Stimulated activated naive CD8-positive, alpha-beta T cell treated with anti-CD3 and anti-CD28 coated beads, Interleukin-15, amount 100 ng/mL, for 72 hours (primary cell): ENCODE results near the gene COL23A1.

Source experiments
- ATAC-seq: fragments of 150-1000 bp; cut with Tn5 transposase; 2 replicates; pipeline ENCODE4 v1.10.0; 2021; ENCODE audit warnings: mild to moderate bottlenecking, moderate library complexity
- DNase-seq, 2 donors: peaks; one replicate each; pipeline ENCODE4 v3.0.0; 2021 to 2022
- H3K27ac Mint-ChIP-seq, 2 donors: one replicate each; pipeline ENCODE4 v1.8.0; 2022; ENCODE audit warnings: mild to moderate bottlenecking in 2 of 2, mixed read lengths in 2 of 2, moderate library complexity in 2 of 2
- H3K27me3 Mint-ChIP-seq: one replicate; pipeline ENCODE4 v1.8.0; 2022; ENCODE audit warnings: mixed read lengths
- H3K4me1 Mint-ChIP-seq: one replicate; pipeline ENCODE4 v1.8.0; 2022; ENCODE audit warnings: mild to moderate bottlenecking, mixed read lengths
- H3K4me3 Mint-ChIP-seq, 2 donors: one replicate each; pipeline ENCODE4 v1.8.0; 2022; ENCODE audit warnings: mild to moderate bottlenecking in 2 of 2, mixed read lengths in 2 of 2, moderate library complexity in 1 of 2
- H3K9me3 Mint-ChIP-seq, 2 donors: one replicate each; pipeline ENCODE4 v1.8.0; 2022; ENCODE audit warnings: mixed read lengths in 2 of 2

The COL23A1 gene

DNA sequence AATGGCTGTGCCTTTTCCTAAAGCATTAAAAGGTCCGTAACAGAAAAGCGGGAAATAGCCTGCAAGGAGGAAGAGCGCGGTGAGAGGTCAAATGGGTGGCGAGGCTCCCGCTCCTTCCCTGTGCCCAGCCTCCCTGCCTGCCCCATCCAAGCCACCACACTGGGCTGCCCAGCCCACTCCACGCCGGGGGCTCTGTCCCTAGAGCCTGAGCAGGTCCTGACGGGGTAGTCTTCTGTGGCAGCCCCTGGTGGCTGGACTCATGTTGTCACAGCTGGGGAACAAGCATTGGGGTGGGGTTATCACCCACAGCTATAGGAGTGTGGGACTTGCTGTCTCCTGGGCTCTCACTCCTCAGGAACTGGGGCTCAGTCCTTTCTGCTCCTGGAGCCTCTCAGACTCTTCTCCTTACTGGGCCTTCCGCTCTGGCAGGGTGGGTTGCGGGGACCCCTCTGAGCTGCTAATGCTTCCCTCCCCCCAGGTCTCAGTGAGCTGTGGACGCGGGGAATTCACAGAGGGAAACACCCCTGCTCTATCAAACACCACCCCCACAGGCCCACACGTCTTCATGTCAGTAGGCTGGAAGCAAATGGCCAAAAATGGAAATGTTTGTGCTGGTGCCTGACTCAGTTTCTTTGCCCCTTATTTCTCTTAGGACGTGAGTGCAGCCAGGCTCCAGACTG is 205.2 kb downstream of the COL23A1 start:
- ATAC-seq = no peak
- Mint-ChIP-seq H3K4me3 (no peak overlapping the region), H3K27ac (peak overlapping the region in 1 of 2 donors; percentile 81), H3K27me3 (no peaks in the 10 kb centered on the region), H3K9me3 (no peaks in the 10 kb centered on the region), H3K4me1 (peaks cover 5% of the 10 kb centered on the region)
- no peak for DNase-seq

DNA sequence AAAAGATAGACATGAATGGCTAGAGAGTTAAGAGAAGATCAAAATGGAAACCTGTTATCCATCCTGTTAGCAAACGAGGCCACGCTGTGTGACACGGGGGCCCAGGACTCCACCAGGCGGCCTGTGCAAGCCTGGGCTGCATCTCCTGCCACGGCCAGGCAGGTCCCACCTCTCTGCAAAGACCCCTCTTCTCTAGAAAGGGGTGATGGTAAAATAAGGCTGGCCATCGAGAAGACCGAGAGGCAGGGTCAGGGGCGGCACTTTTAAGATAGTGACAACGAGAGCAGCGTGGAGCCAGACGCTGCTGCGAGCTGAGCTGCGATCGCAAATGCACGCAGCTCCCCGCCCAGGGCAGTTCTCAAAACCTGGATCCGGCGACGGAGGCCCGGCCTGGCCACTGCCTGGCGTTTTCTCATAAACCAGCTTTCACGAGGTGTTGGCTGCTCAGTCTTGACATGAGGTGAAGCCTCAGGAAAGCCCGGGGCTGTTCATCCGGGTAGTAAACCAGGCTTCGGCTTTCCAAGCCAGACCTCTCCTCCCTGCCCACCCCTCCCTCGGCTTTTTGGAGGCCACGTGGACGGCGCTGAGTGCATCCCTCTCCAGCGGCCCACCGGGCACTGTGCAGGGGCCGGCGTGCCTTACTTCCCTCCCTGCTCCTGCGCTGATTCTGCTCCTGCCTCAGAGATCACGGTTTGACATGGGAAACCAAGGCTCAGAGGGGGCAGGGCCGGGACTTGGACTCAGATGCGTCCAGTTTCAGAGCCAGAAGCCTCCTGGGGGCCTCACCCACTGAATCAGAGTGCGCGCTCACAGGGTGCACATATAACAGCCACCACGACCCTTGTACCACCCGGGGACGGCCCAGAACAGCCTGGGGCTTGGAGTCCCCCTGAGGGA is 206.0 kb downstream of the COL23A1 start:
- no peak overlapping the region for H3K4me3 Mint-ChIP-seq
- ATAC-seq (no peak), DNase-seq (no peak)
- H3K27ac Mint-ChIP-seq = peak overlapping the region in 1 of 2 donors; percentile 81
- peaks cover 5% of the 10 kb centered on the region for H3K4me1 Mint-ChIP-seq
- H3K27me3 Mint-ChIP-seq = no peaks in the 10 kb centered on the region
- no peaks in the 10 kb centered on the region for H3K9me3 Mint-ChIP-seq

DNA sequence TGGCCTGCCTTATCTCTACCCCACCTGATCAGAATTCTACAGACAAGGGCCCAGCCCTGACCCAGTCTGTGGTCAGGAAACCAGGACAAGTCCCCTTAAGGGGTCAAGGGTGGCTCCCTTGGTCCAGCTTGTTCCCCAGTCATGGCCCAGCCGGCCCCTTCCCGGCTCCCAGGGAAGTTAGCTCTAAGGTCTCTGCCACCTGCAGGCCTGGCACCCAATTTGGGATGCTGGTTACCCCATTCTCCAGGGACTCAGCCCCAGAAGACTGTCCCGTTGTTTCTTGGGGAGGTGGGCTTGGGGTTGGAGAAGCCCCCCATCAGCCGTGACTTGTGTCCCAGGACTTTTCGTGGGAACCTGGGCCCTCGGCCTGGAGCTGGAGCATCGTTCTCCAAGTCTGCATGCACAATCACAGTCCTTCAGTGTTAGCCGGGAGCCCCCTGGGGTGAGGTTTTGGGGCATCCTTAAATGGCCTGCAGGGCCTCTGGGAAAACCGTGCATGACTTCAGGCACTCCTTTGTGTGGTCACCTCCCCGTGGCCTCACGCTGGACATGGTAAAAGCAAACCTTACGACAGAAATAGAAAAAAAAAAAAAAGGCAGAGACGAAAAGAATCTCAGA is 206.8 kb downstream of the COL23A1 start:
- H3K27ac Mint-ChIP-seq = peak overlapping the region in 1 of 2 donors; percentile 83
- no peak for ATAC-seq
- H3K4me3 Mint-ChIP-seq = no peak overlapping the region
- no peak for DNase-seq
- peaks cover 5% of the 10 kb centered on the region for H3K4me1 Mint-ChIP-seq
- no peaks in the 10 kb centered on the region for H3K9me3 Mint-ChIP-seq
- H3K27me3 Mint-ChIP-seq = no peaks in the 10 kb centered on the region

DNA sequence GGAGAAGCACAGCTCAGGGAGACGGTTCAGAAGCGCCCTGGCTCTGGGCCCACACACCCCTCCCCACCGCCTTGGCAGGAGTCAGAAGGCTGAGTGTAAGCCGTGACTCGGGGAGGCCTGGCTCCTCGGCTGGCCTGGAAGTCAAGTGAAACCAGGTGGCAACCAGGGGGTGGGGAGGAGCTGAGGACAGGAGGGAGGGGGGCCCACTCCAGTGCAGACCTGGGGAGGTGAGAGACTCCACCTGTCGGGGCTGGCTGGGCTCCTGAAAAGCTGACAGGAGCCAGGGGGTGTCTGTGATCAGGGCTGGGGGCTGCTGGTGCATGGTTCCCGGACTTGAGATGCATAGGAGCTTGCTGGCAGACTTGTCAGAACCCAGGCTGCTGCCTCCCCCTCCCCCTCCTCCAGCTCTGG is 207.4 kb downstream of the COL23A1 start:
- DNase-seq = no peak
- no peak for ATAC-seq
- Mint-ChIP-seq H3K27ac (no peak overlapping the region), H3K9me3 (no peaks in the 10 kb centered on the region), H3K4me3 (no peak overlapping the region), H3K27me3 (no peaks in the 10 kb centered on the region), H3K4me1 (peaks cover 5% of the 10 kb centered on the region)

DNA sequence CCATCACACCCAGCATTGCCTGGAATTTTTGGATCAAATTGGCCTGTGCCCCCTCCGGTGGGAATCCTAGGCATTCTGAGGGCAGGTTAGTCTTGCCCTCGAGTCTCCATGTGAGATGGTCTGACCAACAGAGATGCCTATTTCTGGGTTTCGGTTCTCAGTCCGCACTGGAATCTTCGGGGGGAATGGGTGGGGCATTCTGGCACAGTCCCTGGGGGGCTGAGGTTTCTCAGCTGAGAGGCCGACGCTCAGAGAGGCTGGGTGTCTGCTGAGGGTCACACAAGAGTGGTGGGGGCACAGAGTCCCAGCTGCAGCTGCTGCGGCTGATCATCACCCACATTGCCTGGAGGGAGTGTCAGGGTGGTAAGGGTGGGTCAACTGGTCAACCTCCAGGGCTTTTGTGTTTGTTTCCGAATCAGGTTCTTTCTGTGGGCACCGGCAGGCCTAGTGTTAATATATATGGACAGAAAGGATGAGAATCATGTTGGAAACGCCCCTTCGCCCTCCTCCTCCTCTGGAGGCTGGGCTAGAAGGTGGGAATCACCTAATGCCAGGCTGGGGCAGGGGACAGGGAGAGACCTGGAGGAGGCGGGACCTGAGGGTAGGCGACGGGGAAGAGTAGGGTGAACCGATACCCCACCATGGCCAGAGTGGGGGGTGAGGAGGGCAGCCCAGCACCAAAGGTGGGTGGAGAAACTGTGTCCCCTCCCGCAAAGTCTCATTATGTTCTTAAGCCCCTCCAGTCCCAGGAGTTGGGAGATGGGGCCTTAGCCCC is 208.1 kb downstream of the COL23A1 start:
- Mint-ChIP-seq H3K4me3 (no peak overlapping the region), H3K27me3 (no peaks in the 10 kb centered on the region), H3K4me1 (peaks cover 5% of the 10 kb centered on the region), H3K27ac (no peak overlapping the region), H3K9me3 (no peaks in the 10 kb centered on the region)
- DNase-seq (no peak), ATAC-seq (no peak)

DNA sequence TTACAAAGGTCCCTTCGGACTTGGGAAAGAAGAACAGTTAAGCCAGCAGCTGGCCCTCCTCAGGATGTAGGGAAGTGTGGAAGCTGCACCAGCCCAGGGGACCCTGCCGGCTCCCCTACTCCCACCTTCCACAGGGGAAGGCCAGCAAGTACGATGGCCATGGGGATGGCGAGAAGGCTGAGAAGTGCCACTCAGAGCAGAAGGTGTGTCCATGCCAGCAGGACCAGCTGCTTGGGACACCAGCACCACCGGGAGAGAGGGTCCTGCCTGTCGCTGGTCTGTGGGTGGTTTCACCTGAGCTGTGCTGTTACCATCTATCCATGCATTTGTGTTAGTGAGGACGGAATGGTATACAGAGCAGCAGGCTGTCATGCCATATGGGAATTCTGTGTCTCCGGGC is 209.0 kb downstream of the COL23A1 start:
- ATAC-seq (no peak), DNase-seq (no peak)
- H3K4me3 Mint-ChIP-seq = no peak overlapping the region
- H3K27me3 Mint-ChIP-seq = no peaks in the 10 kb centered on the region
- H3K27ac Mint-ChIP-seq = no peak overlapping the region
- no peaks in the 10 kb centered on the region for H3K9me3 Mint-ChIP-seq
- peaks cover 5% of the 10 kb centered on the region for H3K4me1 Mint-ChIP-seq

DNA sequence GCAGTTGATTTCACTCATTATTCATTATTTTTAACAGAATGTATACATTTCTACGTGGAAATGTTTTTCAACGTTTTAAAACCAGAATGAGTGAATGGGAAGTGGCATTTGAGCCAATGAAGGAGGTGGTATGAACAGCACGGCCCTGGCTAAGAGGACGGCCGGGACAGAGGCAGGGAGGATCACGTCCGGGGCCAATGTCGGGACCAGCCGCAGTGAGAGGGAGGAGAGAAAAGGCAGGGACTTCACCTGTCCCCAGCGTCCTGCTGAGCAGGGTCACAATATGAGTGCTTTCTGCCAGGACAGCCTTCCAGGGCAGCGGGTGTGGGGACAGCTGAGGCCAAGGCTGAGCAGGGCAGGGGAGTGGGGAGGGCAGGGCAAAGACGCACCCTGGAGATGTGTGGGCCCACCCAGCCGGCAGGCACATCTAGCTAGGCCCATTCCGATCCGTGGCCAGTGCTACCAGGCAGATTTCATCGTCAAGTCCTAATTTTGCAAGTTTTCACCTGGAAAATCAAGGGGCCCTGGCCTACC is 209.6 kb downstream of the COL23A1 start:
- no peak overlapping the region for H3K27ac Mint-ChIP-seq

DNA sequence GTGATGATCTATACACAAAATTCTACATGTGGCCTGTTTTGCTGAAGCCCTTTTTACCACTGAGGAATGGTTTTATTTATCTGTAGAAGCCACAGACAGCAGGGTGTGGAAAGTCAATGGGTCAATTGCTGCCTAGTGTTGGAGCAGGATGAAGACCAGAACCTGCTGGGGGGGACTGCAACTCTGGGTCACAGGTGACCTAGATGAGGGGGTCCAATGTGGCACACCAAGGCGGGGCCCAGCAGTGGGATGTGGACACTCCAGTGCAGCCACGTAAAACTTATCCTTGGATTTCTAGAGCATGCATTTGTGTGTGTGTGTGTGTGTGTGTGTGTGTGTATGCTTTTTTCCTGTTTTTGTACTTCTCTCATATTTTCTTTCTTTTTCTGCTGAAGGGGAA is 210.1 kb downstream of the COL23A1 start:
- DNase-seq (no peak), ATAC-seq (no peak)
- Mint-ChIP-seq H3K4me3 (no peak overlapping the region), H3K27me3 (no peaks in the 10 kb centered on the region), H3K9me3 (no peaks in the 10 kb centered on the region), H3K27ac (no peak overlapping the region), H3K4me1 (no peaks in the 10 kb centered on the region)

More for the DNA sequence above, 209.6 kb downstream of the COL23A1 start:
- ATAC-seq = no peak
- H3K27me3 Mint-ChIP-seq = no peaks in the 10 kb centered on the region
- H3K4me3 Mint-ChIP-seq = no peak overlapping the region
- H3K9me3 Mint-ChIP-seq = no peaks in the 10 kb centered on the region
- peaks cover 5% of the 10 kb centered on the region for H3K4me1 Mint-ChIP-seq
- DNase-seq = no peak

DNA sequence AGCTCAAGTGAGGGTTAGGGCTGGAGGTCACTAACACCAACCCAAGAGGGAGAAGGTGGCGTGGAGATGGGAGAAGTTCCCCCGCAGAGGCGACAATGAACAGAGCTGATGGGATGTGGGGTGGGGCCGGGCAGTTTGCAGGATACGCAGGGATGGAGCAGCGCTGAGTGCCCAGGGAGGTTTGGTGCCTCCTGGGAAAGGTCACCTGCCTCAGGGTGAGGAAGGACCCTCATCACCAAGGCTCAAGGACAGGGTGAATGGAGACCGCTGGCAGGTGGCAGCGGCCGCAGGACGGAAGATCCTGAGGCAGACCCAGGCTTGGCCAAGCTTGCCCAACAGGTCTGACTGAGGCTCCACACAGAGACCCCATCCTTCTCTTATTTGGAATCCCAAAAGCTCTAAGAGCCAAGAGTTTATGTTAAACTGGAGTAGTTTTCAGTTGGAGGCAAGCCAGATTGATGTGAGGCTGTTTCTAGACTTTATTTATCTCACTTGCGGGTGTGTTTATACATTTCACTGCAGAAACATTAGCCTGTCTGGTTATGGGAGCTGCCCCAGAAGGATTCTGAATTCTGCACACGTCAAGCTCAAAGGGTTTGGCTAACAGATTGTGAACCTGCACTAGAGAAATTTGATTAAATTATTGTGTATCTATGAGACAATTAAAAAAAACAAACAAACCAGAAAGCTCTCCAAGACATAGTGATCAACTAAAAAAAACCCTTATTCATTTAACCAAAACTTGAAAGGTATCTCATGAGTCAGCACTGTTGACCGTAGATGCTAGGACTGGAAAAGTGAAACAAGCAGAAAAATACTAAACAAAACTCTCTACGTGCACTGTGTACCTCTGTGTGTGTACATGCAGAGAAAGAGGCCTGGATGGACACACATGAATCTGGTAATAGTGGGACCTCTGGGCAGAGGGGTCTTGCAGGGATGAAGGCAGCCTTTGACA is 211.4 kb downstream of the COL23A1 start:
- ATAC-seq (no peak), DNase-seq (no peak)
- no peaks in the 10 kb centered on the region for H3K27me3 Mint-ChIP-seq
- peak overlapping the region in 1 of 2 donors; percentile 51 for H3K27ac Mint-ChIP-seq
- H3K9me3 Mint-ChIP-seq = no peaks in the 10 kb centered on the region
- H3K4me3 Mint-ChIP-seq = no peak overlapping the region
- H3K4me1 Mint-ChIP-seq = no peaks in the 10 kb centered on the region

DNA sequence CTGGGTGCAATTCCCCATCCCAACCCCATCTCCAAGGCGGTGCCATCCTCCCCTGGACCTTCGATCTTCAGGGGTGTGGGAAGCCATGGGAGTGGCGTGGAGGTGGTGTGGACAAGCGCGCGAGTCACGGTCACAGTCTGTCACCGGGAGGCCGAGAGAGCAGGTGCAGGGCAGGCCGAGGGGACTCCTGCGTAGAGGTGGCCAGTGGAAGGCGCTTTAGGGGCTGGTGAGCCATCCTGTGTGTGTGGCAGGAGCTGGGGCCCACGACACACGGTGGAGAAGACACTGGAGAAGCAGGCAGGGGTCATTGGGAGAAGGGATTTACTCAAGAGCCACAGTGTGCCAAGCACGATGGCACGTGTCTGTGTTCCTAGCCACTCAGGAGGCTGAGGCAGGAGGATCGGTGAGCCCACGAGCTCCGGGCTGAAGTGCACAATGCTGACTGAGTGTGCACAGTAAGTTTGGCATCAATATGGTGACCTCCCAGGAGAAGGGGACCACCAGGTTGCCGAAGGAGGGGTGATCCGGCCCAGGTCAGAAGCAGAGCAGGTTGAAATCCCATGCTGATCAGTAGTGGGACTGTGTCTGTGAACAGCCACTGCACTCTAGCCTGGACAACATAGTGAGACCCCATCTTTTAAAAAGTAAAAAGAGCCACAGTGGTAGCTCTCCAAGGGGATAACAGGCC is 212.5 kb downstream of the COL23A1 start:
- Mint-ChIP-seq H3K27ac (no peak overlapping the region), H3K9me3 (no peaks in the 10 kb centered on the region), H3K4me3 (no peak overlapping the region), H3K27me3 (no peaks in the 10 kb centered on the region), H3K4me1 (no peaks in the 10 kb centered on the region)
- ATAC-seq (no peak), DNase-seq (no peak)

DNA sequence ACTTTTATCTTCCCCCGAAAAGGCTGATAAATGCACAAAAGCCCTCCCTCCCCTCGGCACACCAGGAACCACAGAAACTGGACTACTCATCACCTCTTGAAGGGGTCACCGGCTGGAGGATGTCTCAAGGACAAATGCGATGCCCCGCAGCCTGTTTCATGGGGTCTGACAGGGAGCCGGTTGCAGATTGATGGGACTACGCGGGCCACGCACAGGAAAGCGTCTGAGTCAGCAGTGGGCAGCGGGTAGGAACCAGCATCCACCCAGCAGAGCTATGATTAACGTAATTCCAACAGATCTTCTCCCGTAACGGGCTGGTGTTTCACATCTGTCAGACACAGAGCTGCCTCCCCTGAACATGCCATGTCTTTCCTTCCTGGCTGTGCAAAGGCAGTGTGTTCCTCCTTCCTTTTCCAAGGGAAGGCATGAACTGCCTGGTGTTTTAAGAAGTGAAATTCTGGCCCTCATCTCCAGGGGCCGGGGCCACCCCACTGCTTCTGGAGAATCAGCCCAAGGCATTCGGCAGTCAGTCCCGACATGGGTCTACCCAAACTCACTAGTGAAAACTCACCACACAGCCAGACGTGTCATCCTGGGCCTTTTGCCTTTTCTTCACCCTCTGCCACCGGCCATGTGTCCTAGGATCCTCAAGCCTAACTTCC is 213.1 kb downstream of the COL23A1 start:
- Mint-ChIP-seq H3K4me3 (no peak overlapping the region), H3K9me3 (no peaks in the 10 kb centered on the region), H3K27me3 (no peaks in the 10 kb centered on the region), H3K4me1 (no peaks in the 10 kb centered on the region), H3K27ac (no peak overlapping the region)
- ATAC-seq = no peak
- no peak for DNase-seq

DNA sequence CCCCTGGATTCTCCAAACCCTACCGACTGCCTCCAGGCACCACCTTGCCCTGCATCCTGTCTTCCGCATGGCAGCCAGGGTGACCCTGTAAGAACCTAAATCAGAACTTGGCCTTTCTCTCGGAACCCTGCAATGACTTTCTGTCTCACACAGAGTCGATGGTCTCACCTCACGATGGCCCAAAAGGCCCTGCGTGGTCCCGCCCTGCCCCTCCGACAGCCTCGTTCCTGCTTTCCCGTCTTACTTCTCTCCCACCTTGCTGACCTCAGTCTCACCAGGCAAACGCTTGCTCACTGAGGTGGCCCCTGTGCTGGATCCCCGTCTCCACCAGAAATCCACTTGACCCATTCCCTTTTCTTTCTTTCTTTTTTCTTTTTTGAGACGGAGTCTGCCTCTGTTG is 214.8 kb downstream of the COL23A1 start:
- H3K4me3 Mint-ChIP-seq = no peak overlapping the region
- H3K27ac Mint-ChIP-seq = peak overlapping the region in 1 of 2 donors; percentile 15
- ATAC-seq (no peak), DNase-seq (no peak)
- no peaks in the 10 kb centered on the region for H3K9me3 Mint-ChIP-seq
- no peaks in the 10 kb centered on the region for H3K27me3 Mint-ChIP-seq
- no peaks in the 10 kb centered on the region for H3K4me1 Mint-ChIP-seq

DNA sequence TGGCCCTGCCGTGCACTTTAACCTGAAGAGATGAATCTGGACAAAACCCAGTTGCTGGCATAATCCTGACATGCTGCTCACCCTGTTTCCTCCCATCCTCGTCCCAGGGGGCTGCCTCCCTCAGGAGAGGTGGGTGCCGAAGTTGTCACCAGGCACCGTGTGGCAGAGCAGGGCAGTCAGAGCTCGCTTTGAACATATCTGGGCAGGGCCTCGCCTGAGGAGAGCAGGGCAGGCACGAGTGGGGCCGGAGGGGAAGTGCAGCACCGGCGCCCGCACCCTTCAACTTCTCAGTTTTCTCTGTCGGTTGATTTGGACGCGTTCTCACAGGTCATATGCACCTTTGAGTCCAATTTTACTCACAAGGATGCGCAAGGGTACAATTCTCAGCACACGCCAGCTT is 216.5 kb downstream of the COL23A1 start:
- no peak for DNase-seq
- Mint-ChIP-seq H3K9me3 (no peaks in the 10 kb centered on the region), H3K4me3 (no peak overlapping the region), H3K27me3 (no peaks in the 10 kb centered on the region), H3K4me1 (no peaks in the 10 kb centered on the region), H3K27ac (no peak overlapping the region)
- no peak for ATAC-seq
